Epithelial cell of prostate (primary cell): ENCODE results near the gene AQP7.
"Not testable (repeated sequence)": the region's sequence is repeated elsewhere in the genome, so short reads cannot be mapped to it uniquely, and the experiment has no call there.

Experiments
- DNase-seq: peaks from one replicate; pipeline ENCODE4 v3.0.0-alpha.2; 2011; ENCODE audit warnings: low read depth, low spot score
- H3K27ac ChIP-seq: fragments of 450-650 bp; 2 replicates; pipeline ENCODE4 v1.5.1; 2017; ENCODE audit warnings: mild to moderate bottlenecking

Gene AQP7

GRCh38 chr9:33402371-33402770 lies at the start of gene AQP7:
Gene AQP7 (minus strand): TSS chr9:33402568. CDS start chr9:33401262, 1,306 bp downstream.
- not testable (repeated sequence) for H3K27ac ChIP-seq, DNase-seq

GRCh38 chr9:33450621-33451146 lies 48.3 kb upstream of the AQP7 start:
- no peak for DNase-seq
- peak overlapping the region; percentile 0 for H3K27ac ChIP-seq

DNA sequence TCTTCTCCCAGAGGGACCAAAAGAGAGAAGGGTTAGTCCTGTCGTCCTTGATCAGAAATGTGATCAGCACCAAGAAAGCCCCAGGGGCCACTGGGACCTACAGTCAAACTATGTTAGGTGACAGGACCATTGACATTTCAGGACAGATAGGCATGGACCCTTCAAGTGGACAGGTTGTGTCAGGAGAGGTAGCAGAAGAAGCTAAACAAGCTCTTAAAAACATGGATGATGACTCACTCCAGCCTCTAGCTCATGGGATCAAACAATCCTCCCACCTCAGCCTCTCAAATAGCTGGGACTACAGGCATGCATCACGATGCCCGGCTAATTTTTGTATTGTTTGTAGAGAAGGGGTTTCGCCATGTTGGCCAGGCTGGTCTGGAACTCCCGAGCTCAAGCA lies 47.3 kb upstream of the AQP7 start:
- H3K27ac ChIP-seq, result no peak overlapping the region
- no peak for DNase-seq

GRCh38 chr9:33447799-33448553 lies 45.6 kb upstream of the AQP7 start:
- no peak for DNase-seq
- H3K27ac ChIP-seq, result no peak overlapping the region

DNA sequence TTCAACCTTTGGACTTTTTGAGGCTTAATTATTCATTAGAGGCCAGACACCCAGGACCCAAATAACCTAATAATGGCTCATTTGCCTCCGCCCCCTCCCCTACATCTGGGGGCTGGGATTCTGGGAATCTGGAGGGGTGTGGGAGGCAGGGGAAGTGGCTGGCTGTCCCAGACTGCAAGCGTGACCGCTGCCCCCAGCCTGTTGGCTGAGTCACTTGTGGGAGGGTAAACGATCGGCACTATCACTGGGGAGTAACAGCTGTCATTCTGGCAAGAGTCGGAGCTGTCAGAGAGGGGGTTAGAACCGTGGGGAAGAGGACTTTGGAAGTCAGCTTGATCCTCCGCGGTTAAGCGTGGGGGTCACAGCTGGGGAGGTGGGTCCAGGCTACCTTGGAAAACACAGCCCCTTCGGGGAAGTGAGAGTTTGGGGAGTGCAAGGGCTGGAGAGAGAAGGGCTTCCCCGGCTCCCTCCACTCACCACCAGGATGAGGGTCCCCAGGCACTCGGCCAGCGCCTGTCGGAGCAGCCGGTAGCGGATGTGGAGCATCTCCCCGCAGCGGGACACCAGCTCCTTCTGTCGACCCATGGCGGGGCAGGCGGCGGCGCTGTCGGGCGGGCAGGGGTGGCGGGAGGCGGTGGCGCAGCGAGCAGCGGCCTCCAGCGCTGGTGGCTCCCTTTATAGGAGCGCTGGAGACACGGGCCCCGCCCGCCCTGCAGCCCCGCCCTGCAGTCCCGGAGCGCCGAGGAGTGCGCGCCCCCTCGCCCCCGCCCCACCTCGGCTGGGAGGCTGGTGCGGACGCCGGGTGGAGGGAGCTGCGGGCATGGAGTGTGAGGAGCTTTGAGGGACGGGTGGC lies 44.8 kb upstream of the AQP7 start, which contains the start of gene AQP3:
TSS of gene AQP3 (minus strand) at position 648 of the 853 bp plus-strand sequence. CDS start at position 585, 63 bp downstream.
- no peak for DNase-seq
- H3K27ac ChIP-seq, result no peak within 1 kb of the TSS

GRCh38 chr9:33446240-33446945 lies 44.0 kb upstream of the AQP7 start:
- DNase-seq, result no peak
- no peak overlapping the region for H3K27ac ChIP-seq

- DNase-seq, result no peak
- H3K27ac ChIP-seq, result no peak overlapping the region
Measured at GRCh38 chr9:33445389-33446239, 43.2 kb upstream of the AQP7 start.

DNA sequence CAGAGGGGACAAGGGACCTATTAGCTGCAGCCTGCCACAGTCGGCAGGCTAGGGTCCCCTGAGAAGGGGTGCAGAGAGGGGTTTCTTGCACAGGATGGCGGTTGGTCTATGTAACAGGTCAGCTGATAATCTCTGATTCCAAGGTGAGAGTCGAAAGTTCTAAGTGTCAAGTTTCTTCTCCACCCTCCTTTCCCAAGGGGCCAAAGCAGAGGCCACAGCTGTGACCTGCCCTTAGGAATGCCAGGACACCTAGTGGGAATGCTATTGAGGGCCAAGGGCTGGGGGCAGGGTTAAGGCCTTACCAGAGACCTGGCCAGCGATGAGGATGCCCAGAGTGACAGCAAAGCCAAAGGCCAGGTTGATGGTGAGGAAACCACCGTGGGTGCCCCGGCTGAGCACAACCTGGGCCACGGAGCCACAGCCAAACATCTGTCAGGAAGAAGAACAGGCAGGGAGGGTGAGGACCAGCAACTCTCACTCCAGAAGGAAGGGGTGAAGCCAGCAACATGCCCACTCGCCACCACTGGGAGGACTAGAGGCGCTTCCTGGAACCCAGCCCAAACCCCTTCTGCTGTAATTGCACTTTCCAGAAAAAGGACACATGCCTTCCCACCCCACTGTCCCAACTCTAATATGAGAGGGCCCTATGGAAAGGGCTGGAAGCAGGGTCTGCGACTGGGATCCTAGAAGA lies 41.2 kb upstream of the AQP7 start:
- DNase-seq, result no peak

GRCh38 chr9:33443047-33443446 lies 40.7 kb upstream of the AQP7 start:
- H3K27ac ChIP-seq, result no peak overlapping the region

More for the DNA sequence above, 41.2 kb upstream of the AQP7 start:
- H3K27ac ChIP-seq, result no peak overlapping the region

GRCh38 chr9:33442125-33442524 lies 39.8 kb upstream of the AQP7 start:
- DNase-seq, result no peak
- no peak overlapping the region for H3K27ac ChIP-seq

More at GRCh38 chr9:33443047-33443446, 40.7 kb upstream of the AQP7 start:
- DNase-seq, result no peak

- H3K27ac ChIP-seq, result no peak overlapping the region
- no peak for DNase-seq
Measured at GRCh38 chr9:33440609-33441008, 38.2 kb upstream of the AQP7 start.

DNA sequence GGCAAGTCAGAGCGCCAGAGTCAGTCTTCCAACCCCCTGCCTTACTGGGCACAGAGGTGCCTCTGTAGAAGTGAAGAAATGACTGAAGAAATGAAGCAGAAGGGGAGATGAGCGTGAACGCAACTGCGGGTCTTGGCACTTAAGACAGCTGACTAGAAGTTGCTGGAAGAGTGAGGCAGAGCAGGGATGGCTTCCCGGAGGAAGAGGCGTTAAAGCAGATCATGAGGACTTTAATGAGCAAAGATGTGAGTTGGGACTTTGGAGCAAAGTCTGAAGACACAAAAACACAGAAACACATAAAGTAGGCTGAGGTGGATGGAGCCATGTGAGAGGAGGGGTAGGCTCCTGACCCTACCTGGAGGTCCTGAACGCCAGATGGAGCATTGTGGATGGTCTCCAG lies 37.8 kb upstream of the AQP7 start:
- no peak for DNase-seq
- no peak overlapping the region for H3K27ac ChIP-seq

DNA sequence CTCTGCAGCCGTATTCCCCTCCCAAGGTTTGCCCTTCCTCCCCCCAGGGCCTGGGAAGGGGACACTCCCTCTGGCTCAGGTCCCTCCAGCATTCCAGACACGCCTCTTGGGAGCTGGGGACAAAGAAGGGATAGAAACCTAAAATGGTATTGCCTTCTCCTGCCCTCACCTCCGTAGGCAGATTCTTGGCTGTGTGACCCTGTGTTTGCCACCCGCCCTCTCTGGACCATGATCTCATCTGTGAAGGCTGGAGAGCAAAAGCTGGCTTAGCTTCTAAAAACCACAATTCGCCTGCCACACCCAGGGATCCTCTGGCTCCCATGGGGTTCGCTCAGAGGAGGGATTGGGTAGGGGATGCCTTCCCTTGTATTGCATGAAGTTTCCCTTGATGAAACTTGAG lies 37.4 kb upstream of the AQP7 start:
- no peak overlapping the region for H3K27ac ChIP-seq
- no peak for DNase-seq

DNA sequence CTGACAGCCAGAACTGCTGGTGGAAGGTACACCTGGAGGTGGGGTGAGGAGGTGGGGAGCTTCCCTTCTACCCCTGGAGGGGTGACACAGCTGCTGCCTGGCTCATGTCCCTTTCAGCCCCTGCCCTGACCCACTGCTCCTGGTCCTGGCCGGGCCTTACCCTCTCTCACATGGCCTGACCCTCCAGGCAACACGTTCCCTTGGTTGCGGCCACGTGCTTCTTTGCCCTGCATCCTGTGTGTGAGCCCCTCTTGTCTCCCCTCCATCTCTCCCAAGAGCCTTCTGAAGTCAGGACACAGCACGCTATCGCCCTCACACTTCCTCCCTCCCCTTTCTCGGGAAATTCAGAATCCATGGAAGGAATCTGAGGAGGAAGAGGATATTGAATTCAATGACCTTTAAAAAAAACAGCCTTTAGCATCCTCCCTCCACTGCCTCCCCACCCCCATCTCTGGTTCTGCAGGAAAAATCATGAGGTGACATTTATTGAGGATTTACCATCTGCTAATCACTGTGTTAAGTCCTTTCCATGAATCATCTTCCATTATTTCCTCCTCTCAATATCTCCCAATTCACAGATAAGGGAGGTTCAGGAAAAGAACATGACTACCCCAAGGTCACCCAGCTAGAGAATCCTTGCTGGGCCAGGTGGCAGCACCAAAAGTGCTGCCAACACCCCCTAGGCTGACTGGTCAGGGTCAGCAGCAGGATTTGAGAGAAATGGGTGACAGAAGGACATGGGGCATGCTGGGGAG lies 36.7 kb upstream of the AQP7 start:
- no peak overlapping the region for H3K27ac ChIP-seq
- no peak for DNase-seq

- H3K27ac ChIP-seq, result no peak overlapping the region
Measured at GRCh38 chr9:33437898-33438297, 35.5 kb upstream of the AQP7 start.

GRCh38 chr9:33437205-33437604 lies 34.8 kb upstream of the AQP7 start:
- DNase-seq, result no peak
- H3K27ac ChIP-seq, result no peak overlapping the region

More at GRCh38 chr9:33437898-33438297, 35.5 kb upstream of the AQP7 start:
- DNase-seq, result no peak

GRCh38 chr9:33436445-33436844 lies 34.1 kb upstream of the AQP7 start:
- no peak for DNase-seq
- H3K27ac ChIP-seq, result no peak overlapping the region

- no peak overlapping the region for H3K27ac ChIP-seq
- no peak for DNase-seq
Measured at GRCh38 chr9:33435821-33436277, 33.5 kb upstream of the AQP7 start.
